ENCODE data around the gene WNT9B. TPM values are rescaled to one million over a fixed set of nuclear protein-coding genes. Genes with fewer than 3 reads are reported as not detected.

The WNT9B gene
- total and polyA plus RNA-seq, 2 of the 13 experiments (the other 11 are each of a cell fraction or from before 2014, with no cell fraction given), result not detected

DNA sequence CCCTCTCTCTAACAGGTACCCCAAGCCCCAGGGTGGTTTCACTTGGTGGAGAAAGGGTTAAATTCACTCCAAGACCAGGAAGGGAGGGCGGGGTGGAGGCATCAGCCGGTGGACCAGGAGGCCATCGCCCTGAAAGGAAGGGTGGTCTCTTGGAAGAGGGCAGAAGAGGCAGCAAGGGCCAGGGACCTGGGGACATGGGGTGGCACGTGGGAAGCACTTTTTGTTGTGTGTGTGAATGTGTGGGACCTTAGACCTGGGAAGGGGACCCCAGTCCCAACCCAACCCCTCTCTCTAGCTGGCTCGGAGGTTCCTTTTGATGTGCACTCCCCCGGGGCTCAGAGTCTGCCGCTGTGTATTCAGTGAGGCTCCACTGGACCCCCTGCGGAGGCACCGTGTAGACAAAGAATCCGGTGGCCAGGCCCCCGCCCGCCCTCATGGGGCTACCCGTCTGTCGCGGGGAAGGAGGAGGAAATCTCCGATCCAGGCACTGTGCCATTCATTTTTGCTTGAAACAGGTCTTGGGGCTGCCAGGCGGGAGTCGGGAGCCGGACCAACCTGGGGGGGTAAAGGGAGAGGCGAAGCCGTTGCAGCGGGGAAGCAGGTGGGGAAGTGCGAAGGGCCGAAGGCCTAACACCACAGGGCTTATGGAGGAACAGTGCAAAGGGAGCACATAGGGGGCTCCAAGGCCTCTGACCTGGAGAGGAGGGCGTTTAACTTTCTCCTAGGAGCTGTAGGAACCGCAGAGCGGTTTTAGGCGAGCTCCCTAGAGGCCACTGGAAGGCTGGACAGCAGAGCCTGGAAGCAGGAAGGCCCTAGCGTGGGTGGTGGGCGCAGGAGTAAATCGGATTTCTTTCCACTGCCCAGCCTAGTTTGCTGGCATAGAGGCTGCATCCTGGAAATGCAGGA lies 29.6 kb upstream of the WNT9B start (continued):
- 0 out of 2 replicates have a peak, but pooled peaks have one; percentile 33 for TF ChIP-seq ZNF710 (CRISPR knock-in tag; IDR thresholded peaks at IDR 0.05; ENCODE audit: borderline replicate concordance)
- peak; percentile 36 for TF ChIP-seq PATZ1 (CRISPR knock-in tag; IDR thresholded peaks at IDR 0.05)
- TF ChIP-seq, protein P1, sequence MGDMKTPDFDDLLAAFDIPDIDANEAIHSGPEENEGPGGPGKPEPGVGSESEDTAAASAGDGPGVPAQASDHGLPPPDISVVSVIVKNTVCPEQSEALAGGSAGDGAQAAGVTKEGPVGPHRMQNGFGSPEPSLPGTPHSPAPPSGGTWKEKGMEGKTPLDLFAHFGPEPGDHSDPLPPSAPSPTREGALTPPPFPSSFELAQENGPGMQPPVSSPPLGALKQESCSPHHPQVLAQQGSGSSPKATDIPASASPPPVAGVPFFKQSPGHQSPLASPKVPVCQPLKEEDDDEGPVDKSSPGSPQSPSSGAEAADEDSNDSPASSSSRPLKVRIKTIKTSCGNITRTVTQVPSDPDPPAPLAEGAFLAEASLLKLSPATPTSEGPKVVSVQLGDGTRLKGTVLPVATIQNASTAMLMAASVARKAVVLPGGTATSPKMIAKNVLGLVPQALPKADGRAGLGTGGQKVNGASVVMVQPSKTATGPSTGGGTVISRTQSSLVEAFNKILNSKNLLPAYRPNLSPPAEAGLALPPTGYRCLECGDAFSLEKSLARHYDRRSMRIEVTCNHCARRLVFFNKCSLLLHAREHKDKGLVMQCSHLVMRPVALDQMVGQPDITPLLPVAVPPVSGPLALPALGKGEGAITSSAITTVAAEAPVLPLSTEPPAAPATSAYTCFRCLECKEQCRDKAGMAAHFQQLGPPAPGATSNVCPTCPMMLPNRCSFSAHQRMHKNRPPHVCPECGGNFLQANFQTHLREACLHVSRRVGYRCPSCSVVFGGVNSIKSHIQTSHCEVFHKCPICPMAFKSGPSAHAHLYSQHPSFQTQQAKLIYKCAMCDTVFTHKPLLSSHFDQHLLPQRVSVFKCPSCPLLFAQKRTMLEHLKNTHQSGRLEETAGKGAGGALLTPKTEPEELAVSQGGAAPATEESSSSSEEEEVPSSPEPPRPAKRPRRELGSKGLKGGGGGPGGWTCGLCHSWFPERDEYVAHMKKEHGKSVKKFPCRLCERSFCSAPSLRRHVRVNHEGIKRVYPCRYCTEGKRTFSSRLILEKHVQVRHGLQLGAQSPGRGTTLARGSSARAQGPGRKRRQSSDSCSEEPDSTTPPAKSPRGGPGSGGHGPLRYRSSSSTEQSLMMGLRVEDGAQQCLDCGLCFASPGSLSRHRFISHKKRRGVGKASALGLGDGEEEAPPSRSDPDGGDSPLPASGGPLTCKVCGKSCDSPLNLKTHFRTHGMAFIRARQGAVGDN (CRISPR knock-in tag; IDR thresholded peaks at IDR 0.05), result peak; percentile 51
- no peak for TF ChIP-seq PAX8 (CRISPR knock-in tag; IDR thresholded peaks at IDR 0.05; ENCODE audit: borderline replicate concordance)
- 0 out of 2 replicates have a peak, but pooled peaks have one; percentile 16 for TF ChIP-seq ESRRA (CRISPR knock-in tag; IDR thresholded peaks at IDR 0.05; ENCODE audit: low read depth)
- no peak for TF ChIP-seq ZNF574 (CRISPR knock-in tag; IDR thresholded peaks at IDR 0.05)
- no peak for TF ChIP-seq KDM6A (CRISPR knock-in tag; IDR thresholded peaks at IDR 0.05; ENCODE audit: low read depth)
- TF ChIP-seq, protein P2, sequence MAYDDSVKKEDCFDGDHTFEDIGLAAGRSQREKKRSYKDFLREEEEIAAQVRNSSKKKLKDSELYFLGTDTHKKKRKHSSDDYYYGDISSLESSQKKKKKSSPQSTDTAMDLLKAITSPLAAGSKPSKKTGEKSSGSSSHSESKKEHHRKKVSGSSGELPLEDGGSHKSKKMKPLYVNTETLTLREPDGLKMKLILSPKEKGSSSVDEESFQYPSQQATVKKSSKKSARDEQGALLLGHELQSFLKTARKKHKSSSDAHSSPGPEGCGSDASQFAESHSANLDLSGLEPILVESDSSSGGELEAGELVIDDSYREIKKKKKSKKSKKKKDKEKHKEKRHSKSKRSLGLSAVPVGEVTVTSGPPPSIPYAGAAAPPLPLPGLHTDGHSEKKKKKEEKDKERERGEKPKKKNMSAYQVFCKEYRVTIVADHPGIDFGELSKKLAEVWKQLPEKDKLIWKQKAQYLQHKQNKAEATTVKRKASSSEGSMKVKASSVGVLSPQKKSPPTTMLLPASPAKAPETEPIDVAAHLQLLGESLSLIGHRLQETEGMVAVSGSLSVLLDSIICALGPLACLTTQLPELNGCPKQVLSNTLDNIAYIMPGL (CRISPR knock-in tag; IDR thresholded peaks at IDR 0.05; ENCODE audit: borderline replicate concordance in 1 of 2, low read depth in 1 of 2), result peak in 1 of 2 experiments; percentile 44; a peak in 1 of 4 replicates
- no peak for TF ChIP-seq IRX3 (CRISPR knock-in tag; IDR thresholded peaks at IDR 0.05; ENCODE audit: borderline replicate concordance, low read depth)
- no peak for TF ChIP-seq SETDB1 (CRISPR knock-in tag; IDR thresholded peaks at IDR 0.05; ENCODE audit: borderline replicate concordance)
- TF ChIP-seq, protein P3, sequence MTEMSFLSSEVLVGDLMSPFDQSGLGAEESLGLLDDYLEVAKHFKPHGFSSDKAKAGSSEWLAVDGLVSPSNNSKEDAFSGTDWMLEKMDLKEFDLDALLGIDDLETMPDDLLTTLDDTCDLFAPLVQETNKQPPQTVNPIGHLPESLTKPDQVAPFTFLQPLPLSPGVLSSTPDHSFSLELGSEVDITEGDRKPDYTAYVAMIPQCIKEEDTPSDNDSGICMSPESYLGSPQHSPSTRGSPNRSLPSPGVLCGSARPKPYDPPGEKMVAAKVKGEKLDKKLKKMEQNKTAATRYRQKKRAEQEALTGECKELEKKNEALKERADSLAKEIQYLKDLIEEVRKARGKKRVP (CRISPR knock-in tag; IDR thresholded peaks at IDR 0.05), result no peak
- TF ChIP-seq KLF11 (CRISPR knock-in tag; IDR thresholded peaks at IDR 0.05), result no peak
